Measurements from ENCODE around the gene HSPA1B.
"Not testable (repeated sequence)": the region's sequence is repeated elsewhere in the genome, so short reads cannot be mapped to it uniquely, and the experiment has no call there.

HSPA1B gene

GRCh38 chr6:31799781-31800180 is 27.8 kb upstream of the HSPA1B start:
- DNase-seq = no peak

GRCh38 chr6:31801031-31801927 is 26.3 kb upstream of the HSPA1B start:
- not testable (repeated sequence) for DNase-seq

- no peak for DNase-seq
Observed at GRCh38 chr6:31805939-31806469, 21.5 kb upstream of the HSPA1B start.

- DNase-seq = peak; percentile 92
Observed at GRCh38 chr6:31806470-31807272, 20.9 kb upstream of the HSPA1B start, which contains the start of gene LSM2. LSM2 (minus strand) TSS chr6:31806966; CDS start chr6:31806757, 209 bp downstream.

- DNase-seq = not testable (repeated sequence)
Observed at GRCh38 chr6:31808599-31808998, 18.9 kb upstream of the HSPA1B start.

GRCh38 chr6:31811645-31812044 is 15.9 kb upstream of the HSPA1B start:
- no peak for DNase-seq

GRCh38 chr6:31813465-31813849 is 14.1 kb upstream of the HSPA1B start:
- no peak for DNase-seq

GRCh38 chr6:31814677-31815024 is 12.9 kb upstream of the HSPA1B start:
- DNase-seq = peak; percentile 96

- DNase-seq = peak; percentile 92
Observed at GRCh38 chr6:31815025-31815838, 12.3 kb upstream of the HSPA1B start, which contains the start of the genes HSPA1A and HSPA1L. HSPA1A (plus strand) TSS chr6:31815543; CDS start chr6:31815757, 214 bp downstream. HSPA1L (minus strand) TSS chr6:31815283; CDS start chr6:31811972, 3,311 bp downstream.

GRCh38 chr6:31817133-31817928 is 10.2 kb upstream of the HSPA1B start:
- not testable (repeated sequence) for DNase-seq

GRCh38 chr6:31817929-31818511 is 9.5 kb upstream of the HSPA1B start:
- not testable (repeated sequence) for DNase-seq

GRCh38 chr6:31819871-31820299 is 7.7 kb upstream of the HSPA1B start:
- DNase-seq = no peak

- not testable (repeated sequence) for DNase-seq
Observed at GRCh38 chr6:31820399-31820798, 7.1 kb upstream of the HSPA1B start.

- DNase-seq = peak; percentile 26
Observed at GRCh38 chr6:31821301-31822035, 6.1 kb upstream of the HSPA1B start.

- DNase-seq = peak; percentile 37
Observed at GRCh38 chr6:31822036-31822821, 5.3 kb upstream of the HSPA1B start.

GRCh38 chr6:31823592-31824196 is 3.8 kb upstream of the HSPA1B start:
- DNase-seq = not testable (repeated sequence)

- no peak for DNase-seq
Observed at GRCh38 chr6:31825553-31825952, 2.0 kb upstream of the HSPA1B start.

GRCh38 chr6:31826793-31827285 is 699 bp upstream of the HSPA1B start:
- no peak for DNase-seq
